ENCODE data around the gene C19orf47. TPM values are rescaled to one million over a fixed set of nuclear protein-coding genes. Genes with fewer than 3 reads are reported as not detected.

Gene C19orf47
- polyA plus RNA-seq, 3 donors: 8.4 to 9.4 (median 9.4) TPM

DNA sequence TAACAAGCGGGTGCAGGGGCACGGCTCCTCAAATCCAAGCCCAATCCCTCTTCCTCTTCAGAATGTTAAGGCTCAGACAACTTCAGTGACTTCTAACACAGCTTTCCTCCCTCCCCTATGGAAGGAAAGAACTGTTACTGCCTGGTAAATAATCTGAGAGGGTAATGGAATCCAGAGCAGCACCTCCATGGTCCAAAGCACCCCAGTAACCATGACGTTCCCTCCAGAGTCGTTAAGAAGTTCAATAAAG lies 64.0 kb downstream of the C19orf47 start:
- no peak for DNase-seq (ENCODE audit: low read depth in 3 of 3, low spot score in 2 of 3)

DNA sequence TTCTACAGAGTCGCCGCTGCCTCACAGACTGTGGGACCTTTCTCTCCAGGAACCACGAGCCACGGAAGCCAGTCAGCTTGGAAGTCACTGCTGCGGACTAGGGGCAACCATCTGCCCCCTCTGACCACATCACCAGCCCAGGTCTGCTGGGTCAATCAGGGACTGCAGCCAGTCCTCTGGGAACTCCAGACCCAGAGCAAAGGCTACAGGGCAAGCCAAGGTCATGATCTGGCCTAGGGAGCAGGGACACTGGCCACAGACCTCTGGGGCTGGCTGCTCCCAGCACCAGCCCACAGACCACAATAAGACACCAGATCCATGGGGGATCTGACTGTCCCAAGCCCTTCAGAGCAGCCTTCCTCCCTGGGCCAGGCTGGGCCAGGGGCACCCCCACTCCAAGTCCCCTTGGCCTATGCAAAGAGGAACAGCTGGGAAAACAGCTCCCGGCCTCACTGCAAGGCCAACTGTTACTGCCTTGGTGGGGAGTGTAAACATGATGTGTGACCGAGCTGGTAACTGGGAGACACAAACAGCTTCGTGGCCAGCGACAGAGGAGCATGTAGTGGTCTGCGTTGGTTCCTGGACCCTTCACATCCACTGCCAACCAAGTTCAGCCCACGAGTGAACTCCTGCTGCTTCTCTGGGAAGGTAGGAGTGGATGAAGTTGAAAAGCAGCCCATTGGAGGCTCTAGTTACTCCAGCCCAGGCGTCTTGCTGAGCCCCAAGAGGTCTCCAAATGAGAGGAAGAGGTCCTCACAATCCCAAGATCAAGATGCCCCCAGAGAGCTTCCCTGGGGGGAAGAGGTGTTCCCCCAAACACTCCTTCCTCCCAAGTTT lies 64.6 kb downstream of the C19orf47 start:
- no peak for DNase-seq (ENCODE audit: low read depth in 3 of 3, low spot score in 2 of 3)

DNA sequence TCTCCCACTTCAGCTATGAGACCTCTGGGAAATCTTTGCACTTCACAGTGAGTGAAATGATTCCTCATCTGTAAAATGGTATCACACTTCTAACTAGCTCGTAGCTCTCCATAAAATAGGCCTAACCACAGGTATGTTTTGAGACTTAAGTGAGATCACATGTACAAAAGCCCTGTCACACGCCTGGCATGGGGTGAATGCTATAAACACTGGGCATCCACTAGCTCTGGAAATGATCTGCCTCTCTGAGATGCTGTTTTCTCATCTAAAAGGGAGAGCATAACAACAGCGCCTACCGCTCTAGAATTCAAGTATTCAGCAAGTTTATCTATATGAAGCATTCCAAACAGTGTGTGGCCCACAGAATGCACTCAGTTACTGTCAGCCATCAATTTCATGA lies 65.3 kb downstream of the C19orf47 start:
- DNase-seq (ENCODE audit: low read depth in 3 of 3, low spot score in 2 of 3): no peak

GRCh38 chr19:40282209-40282580 lies 66.0 kb downstream of the C19orf47 start:
- no peak for DNase-seq (ENCODE audit: low read depth in 3 of 3, low spot score in 2 of 3)

DNA sequence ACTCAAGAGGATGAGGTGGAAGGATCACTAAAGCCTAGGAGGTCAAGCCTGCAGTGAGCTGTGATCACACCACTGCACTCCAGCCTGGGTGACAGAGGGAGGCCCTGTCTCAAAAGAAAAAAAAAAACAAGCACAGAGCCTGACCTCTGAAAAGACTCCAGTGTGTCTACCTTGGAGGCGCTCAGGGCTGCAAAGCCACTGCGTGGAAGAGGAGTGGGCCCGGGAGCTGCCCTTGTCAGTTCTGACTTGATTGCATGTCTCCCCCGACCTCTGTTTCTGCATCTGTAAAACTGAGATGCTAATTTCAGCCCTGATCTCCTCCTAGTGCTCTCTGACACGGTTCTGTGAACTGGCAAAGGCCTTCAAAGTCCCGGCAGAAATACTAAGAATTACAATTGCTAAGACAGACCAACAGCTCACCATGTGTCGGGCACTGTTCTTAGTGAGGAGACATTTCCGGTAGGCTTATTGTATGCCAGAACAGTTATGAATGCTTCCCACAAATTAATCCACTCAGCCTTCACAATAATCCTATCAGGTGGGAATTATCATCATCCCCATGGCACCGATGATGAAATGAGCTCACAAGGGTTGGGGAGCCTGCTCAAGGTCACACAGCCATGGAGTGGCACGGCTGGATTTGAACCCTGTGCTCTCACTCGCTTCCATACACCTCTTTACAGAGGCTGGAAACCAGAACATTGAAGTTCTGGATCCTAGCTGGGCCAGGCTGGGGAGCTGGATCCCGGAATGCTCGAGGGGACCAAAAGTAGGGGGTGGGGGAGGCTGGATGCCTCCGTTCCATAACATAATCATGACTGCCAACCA lies 66.6 kb downstream of the C19orf47 start:
- no peak for DNase-seq (ENCODE audit: low read depth in 3 of 3, low spot score in 2 of 3)

GRCh38 chr19:40280608-40281221 lies 67.5 kb downstream of the C19orf47 start:
- DNase-seq (ENCODE audit: low read depth in 3 of 3, low spot score in 2 of 3): no peak

DNA sequence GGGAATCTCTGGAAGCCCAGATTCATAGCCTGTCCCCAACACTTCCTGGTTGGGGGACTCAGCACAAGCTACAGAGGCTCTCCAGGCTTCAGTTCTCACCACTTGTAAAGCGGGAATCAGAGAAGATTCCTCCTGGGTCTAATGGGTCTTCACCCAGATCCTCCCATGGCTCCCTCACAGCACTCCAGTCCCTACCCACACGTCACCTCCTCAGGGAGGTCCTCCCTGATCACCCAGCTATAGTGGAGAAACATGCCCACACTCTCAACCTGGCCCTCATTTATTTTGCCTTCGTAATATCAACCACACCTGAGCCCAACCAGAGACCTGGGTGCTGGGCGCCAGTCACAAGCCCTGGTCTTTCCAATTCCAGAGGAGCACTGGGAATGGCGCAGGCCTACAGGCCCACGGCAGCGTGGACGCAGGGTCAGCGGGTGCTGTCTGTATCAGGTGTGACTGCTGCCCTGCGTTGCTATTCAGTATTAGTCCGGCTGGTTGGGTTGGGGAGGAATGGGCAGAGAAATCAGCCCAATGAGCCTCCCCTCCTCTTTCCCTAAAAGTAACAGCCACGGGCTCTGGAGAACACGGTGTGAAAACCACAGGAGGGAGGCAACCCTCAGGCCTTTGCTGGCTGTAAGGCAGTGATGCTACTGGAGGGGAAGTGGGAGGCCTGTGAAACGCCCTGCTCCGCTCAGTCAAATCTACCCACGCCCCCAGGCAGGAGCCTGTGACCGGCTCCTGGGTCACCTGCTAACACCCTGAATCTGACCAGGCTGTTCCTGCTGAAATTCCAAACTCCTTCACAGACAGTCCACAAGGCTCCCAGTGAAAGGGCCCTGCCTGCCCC lies 68.2 kb downstream of the C19orf47 start:
- no peak for DNase-seq (ENCODE audit: low read depth in 3 of 3, low spot score in 2 of 3)

DNA sequence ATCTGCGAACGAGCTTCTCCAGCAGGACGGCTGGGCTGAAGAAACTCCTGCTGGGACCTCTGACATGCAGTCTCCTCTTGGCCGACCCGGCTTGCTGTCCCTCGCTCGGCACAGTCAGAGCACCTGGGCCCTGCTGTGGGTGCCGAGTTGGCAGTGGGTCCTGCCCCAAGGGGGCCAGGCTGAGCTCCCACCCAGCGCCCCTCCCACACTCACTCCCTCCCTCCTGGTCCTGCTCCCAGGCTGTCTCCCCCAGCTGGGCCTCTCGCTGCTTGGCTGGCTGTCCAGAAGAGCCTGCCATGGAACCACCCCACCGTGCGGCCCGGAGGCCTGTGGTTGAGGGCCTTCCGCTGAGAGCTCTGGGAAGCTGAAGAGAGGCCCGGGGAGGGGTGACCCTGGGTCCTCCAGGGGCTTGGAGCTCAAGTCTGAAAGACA lies 69.1 kb downstream of the C19orf47 start:
- no peak for DNase-seq (ENCODE audit: low read depth in 3 of 3, low spot score in 2 of 3)

DNA sequence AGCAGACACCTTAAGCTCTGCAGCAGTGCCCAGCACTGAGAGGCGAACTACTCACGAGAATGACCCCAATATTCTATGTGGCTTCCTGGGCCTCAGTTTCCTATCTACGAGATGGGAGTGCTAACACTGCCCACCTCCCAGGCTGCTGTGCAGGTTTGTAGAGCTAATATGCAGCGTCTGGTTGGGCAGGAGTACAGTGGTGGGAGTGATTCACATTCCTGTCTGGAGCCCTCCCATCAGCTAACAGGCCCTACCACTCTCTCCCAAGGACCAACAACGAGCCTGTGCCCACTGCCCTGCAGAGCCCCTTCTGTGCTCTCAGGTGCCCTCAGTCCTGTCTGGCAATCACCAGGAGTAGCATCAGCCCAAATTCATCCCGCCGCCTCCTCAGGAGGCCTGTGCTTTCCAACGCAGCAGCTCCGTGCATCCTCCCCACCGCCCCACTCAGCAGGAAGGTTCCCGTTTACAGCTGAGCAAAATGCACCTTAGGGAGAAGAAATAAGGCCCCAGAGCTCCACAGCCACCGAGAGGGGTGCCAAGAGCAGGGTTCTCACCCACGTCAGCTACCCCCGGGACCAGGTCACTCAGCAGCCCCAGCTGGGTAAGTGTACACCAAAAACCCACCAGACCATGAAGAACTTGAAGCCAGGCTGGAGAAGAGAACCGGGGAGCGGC lies 69.7 kb downstream of the C19orf47 start:
- no peak for DNase-seq (ENCODE audit: low read depth in 3 of 3, low spot score in 2 of 3)

- no peak for DNase-seq (ENCODE audit: low read depth in 3 of 3, low spot score in 2 of 3)
Observed at GRCh38 chr19:40277356-40278059, 70.7 kb downstream of the C19orf47 start.

- DNase-seq (ENCODE audit: low read depth in 3 of 3, low spot score in 2 of 3): no peak
Observed at GRCh38 chr19:40274585-40275544, 73.3 kb downstream of the C19orf47 start.

- DNase-seq (ENCODE audit: low read depth in 3 of 3, low spot score in 2 of 3): no peak
Observed at GRCh38 chr19:40273469-40274360, 74.5 kb downstream of the C19orf47 start.

- no peak for DNase-seq (ENCODE audit: low read depth in 3 of 3, low spot score in 2 of 3)
Observed at GRCh38 chr19:40272261-40272660, 75.9 kb downstream of the C19orf47 start.

GRCh38 chr19:40271706-40272105 lies 76.5 kb downstream of the C19orf47 start:
- no peak for DNase-seq (ENCODE audit: low read depth in 3 of 3, low spot score in 2 of 3)

- no peak for DNase-seq (ENCODE audit: low read depth in 3 of 3, low spot score in 2 of 3)
Observed at GRCh38 chr19:40270362-40271089, 77.7 kb downstream of the C19orf47 start.

Measured in right renal cortex interstitium (tissue), 3 donors.